Pancreas (tissue), 10 donors: ENCODE results near the gene CHEK1. TPM values are rescaled to one million over a fixed set of nuclear protein-coding genes. Genes with fewer than 3 reads are reported as not detected.

ENCODE experiments used
- ATAC-seq, 4 donors: fragments of 200-7000 bp; cut with Tn5 transposase; one replicate each; pipeline versions ENCODE4 v1.8.0 to v1.9.1; 2020; ENCODE audit warnings: mild to moderate bottlenecking in 4 of 4, moderate library complexity in 4 of 4
- DNase-seq, 6 donors: peaks; one replicate each; pipeline ENCODE4 v3.0.0-alpha.2; 2020
- FAIRE-seq: peaks from 2 replicates; lab custom pipeline; 2012; peaks lifted over from hg19 to GRCh38; lab: Jason Lieb, UNC
- H3K27ac ChIP-seq, 4 donors: fragments of 200-600 bp; sonication (generic); 1 replicate in 3 of 4; 2 replicates in 1 of 4; pipeline versions ENCODE4 v1.5.0 to v1.8.0; 2020
- H3K27me3 ChIP-seq, 4 donors: fragments of 200-600 bp; one replicate each; pipeline ENCODE4 v1.8.0; 2021
- H3K36me3 ChIP-seq, 3 donors: fragments of 200-600 bp; sonication (generic) in 1 of 3; one replicate each; pipeline versions ENCODE4 v1.5.0 to v1.8.0; 2020 to 2021
- H3K4me1 ChIP-seq, 3 donors: fragments of 200-600 bp; one replicate each; pipeline ENCODE4 v1.8.0; 2021
- H3K4me3 ChIP-seq, 4 donors: fragments of 200-600 bp; sonication (generic) in 2 of 4; one replicate each; pipeline versions ENCODE4 v1.5.0 to v1.8.0; 2020 to 2021
- H3K9me3 ChIP-seq, 4 donors: fragments of 200-600 bp; one replicate each; pipeline ENCODE4 v1.8.0; 2021
- WGBS, 2 donors: extraction: QIAGEN DNeasy Blood & Tissue Kit; methylation state at CpG; one replicate each; pipeline ENCODE4 v1.1.7; 2013; 5-methylcytosine and 5-hydroxymethylcytosine counted together
- intact Hi-C, 3 donors: fragments of 100-400 bp; cut with DNase I; formaldehyde crosslinking; loops; one replicate each; pipeline versions ENCODE4 v1.11.1 to v1.14.2; 2022
- polyA plus RNA-seq, 2 donors: library from polyadenylated mRNA; stranded (reverse); fragments of 200-250 nt; gene quantifications; one replicate each; pipeline ENCODE4 v1.2.3, GENCODE V29; 2013
- total RNA-seq, 6 donors: library from RNA; stranded (reverse); fragmentation: NEBNext Ultra II Directional in 4 of 6; extraction: Animal tissue kit (Norgen Biotek cat#: 25700) in 4 of 6; gene quantifications; one replicate each; pipeline versions ENCODE4 v1.2.1 to v1.2.4, GENCODE V29; 2021 to 2023
- TF ChIP-seq, protein P1 (sequence below), 4 donors: fragments of 200-600 bp; sonication (generic) in 3 of 4; IDR thresholded peaks; one replicate each; pipeline versions ENCODE4 v1.5.0 to v1.8.0; 2021; ENCODE audit warnings: antibody characterized with exemption in 4 of 4
- donor health status: healthy with polysubstance abuse.
- donor health status: DM: no; HTN: no; CAD: no; lungs with moderate emphysema.
- donor health status: DM: no; HTN: no; CAD: no.
- donor health status: control.
- donor health status: control.
- donor health status: Bipolar disorder and iron deficiency.
- donor health status: DM: yes; HTN: yes; CAD: no.
- donor health status: DM: no; HTN: no; CAD: no.
- donor health status: DM: no; HTN: no; CAD: no.
- donor health status: DM: yes; HTN: yes; CAD: no.

CHEK1 gene
- total and polyA plus RNA-seq, 8 donors, result 0.40 to 3.0 (median 0.91) TPM

DNA sequence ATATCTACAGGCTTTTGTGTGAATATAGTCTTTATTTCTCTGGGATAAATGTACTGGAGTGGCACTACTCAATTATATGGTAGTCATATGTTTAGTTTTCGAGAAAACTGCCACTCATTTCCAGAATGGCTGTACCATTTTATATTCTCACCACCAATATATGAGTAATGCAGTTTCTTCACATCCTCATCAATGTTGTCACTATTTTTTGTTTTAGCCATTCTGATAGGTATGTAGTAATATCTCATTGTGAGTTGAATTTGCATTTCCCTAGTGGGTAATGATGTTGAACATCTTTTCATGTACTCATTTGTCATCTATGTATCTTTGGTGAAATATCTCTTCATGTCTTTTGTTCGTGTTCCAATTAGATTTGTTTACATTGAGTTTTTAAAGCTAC lies 37.7 kb downstream of the CHEK1 start:
- no peaks in the 10 kb centered on the region for H3K4me1 ChIP-seq
- no peaks in the 10 kb centered on the region for H3K36me3 ChIP-seq
- H3K27ac ChIP-seq, result no peak overlapping the region
- 77 to 89% methylated on average over 2 of the region's 2 CpGs for WGBS, 2 donors
- no peak for DNase-seq
- H3K9me3 ChIP-seq, result no peaks in the 10 kb centered on the region
- TF ChIP-seq, protein P1, sequence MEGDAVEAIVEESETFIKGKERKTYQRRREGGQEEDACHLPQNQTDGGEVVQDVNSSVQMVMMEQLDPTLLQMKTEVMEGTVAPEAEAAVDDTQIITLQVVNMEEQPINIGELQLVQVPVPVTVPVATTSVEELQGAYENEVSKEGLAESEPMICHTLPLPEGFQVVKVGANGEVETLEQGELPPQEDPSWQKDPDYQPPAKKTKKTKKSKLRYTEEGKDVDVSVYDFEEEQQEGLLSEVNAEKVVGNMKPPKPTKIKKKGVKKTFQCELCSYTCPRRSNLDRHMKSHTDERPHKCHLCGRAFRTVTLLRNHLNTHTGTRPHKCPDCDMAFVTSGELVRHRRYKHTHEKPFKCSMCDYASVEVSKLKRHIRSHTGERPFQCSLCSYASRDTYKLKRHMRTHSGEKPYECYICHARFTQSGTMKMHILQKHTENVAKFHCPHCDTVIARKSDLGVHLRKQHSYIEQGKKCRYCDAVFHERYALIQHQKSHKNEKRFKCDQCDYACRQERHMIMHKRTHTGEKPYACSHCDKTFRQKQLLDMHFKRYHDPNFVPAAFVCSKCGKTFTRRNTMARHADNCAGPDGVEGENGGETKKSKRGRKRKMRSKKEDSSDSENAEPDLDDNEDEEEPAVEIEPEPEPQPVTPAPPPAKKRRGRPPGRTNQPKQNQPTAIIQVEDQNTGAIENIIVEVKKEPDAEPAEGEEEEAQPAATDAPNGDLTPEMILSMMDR (IDR thresholded peaks at IDR 0.05), result no peak
- intact Hi-C loops, result no loop called here
- H3K27me3 ChIP-seq, result no peaks in the 10 kb centered on the region
- no peak for FAIRE-seq
- no peak for ATAC-seq
- no peak overlapping the region for H3K4me3 ChIP-seq

DNA sequence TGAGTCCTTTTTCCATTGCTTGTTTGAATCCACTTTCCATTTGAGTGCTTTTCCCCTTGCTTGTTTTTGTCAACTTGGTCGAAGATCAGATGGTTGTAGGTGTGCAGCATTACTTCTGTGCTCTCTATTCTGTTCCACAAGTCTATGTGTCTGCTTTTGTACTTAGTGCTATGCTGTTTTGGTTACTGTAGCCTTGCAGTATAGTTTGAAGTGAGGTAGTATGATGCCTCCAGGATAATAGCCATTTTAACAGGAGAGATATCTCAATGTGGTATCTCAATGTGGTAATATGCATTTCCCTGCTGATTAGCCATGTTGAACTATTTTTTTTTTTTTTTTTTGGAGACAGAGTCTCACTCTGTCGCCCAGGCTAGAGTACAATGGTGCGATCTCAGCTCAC lies 38.9 kb downstream of the CHEK1 start:
- H3K27me3 ChIP-seq, result no peaks in the 10 kb centered on the region
- no peaks in the 10 kb centered on the region for H3K9me3 ChIP-seq
- H3K36me3 ChIP-seq, result no peaks in the 10 kb centered on the region
- H3K27ac ChIP-seq, result no peak overlapping the region
- H3K4me1 ChIP-seq, result no peaks in the 10 kb centered on the region
- DNase-seq (no peak), FAIRE-seq (no peak), ATAC-seq (no peak)
- WGBS, 2 donors, result 100% methylated on average over 1 to 3 of the region's 3 CpGs
- intact Hi-C loops, result no loop called here
- TF ChIP-seq, protein P1 (IDR thresholded peaks at IDR 0.05), result no peak
- H3K4me3 ChIP-seq, result no peak overlapping the region

DNA sequence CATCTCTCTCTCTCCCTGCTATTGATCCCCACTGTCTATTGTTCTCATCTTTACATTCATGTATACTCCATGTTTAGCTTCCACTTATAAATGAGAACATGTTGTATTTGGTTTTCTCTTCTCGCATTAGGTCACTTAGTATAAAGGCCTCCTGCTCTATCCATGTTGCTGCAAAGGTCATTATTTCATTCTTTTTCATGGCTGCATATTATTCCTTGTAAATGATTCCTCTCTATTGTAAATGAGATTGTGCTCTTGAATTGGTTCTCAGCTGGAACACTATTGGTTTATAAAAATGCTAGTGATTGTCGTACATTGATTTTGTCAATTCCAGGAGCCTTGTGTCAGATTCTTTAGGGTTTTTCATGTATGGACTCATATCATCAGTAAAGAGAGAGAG lies 42.2 kb downstream of the CHEK1 start:
- Histone ChIP-seq H3K4me3 (no peak overlapping the region), H3K27me3 (no peaks in the 10 kb centered on the region), H3K36me3 (no peaks in the 10 kb centered on the region), H3K9me3 (no peaks in the 10 kb centered on the region), H3K27ac (no peak overlapping the region), H3K4me1 (no peaks in the 10 kb centered on the region)
- no peak for ATAC-seq
- intact Hi-C loops, result no loop called here
- no peak for DNase-seq
- FAIRE-seq, result no peak
- TF ChIP-seq, protein P1 (IDR thresholded peaks at IDR 0.05), result no peak
- WGBS, 2 donors, result 97 to 100% methylated on average over 2 of the region's 2 CpGs

DNA sequence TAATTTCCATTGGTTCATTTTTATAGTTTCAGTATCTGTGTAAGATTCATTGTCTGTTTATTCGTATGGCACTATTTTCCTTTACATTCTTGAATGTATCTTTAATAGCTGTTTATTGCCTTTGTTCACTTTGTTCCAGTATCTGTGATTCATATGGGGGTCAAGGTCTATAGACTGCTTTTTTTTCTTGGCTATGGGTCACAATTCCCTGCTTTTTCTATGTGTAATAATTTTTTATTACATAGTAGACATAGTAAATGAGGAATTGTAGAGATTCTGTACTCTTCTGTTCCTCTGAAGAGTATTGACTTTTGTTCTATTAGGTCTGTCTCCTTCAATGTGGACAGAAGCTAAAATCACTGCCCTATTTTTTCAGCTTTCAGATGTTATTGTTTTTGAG lies 45.2 kb downstream of the CHEK1 start:
- DNase-seq (no peak), ATAC-seq (no peak), FAIRE-seq (no peak)
- Histone ChIP-seq H3K27me3 (no peaks in the 10 kb centered on the region), H3K9me3 (no peaks in the 10 kb centered on the region), H3K27ac (no peak overlapping the region), H3K4me3 (no peak overlapping the region), H3K36me3 (no peaks in the 10 kb centered on the region), H3K4me1 (no peaks in the 10 kb centered on the region)
- intact Hi-C loops, result no loop called here
- TF ChIP-seq, protein P1 (IDR thresholded peaks at IDR 0.05), result no peak
- 91 to 93% methylated on average over 1 of the region's 1 CpG for WGBS, 2 donors

DNA sequence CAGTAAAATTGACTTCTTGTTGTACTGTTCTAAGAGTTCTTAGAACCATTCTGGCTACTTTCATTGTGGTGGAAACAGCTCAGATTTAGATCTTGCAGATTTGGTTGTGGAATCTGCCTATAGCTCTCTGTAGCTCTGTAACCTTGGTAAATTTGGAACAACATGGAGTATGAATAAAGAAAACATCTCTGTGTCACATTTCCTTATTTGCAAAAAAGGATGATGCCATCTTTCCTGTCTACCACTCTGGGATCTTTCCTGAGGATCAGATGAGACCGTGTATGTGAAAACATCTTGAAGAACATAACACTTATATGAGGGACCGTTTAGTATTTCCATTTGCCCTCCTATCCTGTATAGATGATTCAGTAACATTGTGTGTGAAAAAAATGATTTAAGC lies 46.6 kb downstream of the CHEK1 start:
- ATAC-seq (no peak), DNase-seq (no peak), FAIRE-seq (no peak)
- H3K36me3 ChIP-seq, result no peaks in the 10 kb centered on the region
- H3K9me3 ChIP-seq, result no peaks in the 10 kb centered on the region
- 80 to 86% methylated on average over 2 of the region's 2 CpGs for WGBS, 2 donors
- H3K4me1 ChIP-seq, result no peaks in the 10 kb centered on the region
- intact Hi-C loops, result no loop called here
- no peaks in the 10 kb centered on the region for H3K27me3 ChIP-seq
- TF ChIP-seq, protein P1 (IDR thresholded peaks at IDR 0.05), result no peak
- no peak overlapping the region for H3K4me3 ChIP-seq
- no peak overlapping the region for H3K27ac ChIP-seq
